CD8-positive, alpha-beta memory T cell (primary cell): ENCODE results near the gene EMID1. TPM values are rescaled to one million over a fixed set of nuclear protein-coding genes. Genes with fewer than 3 reads are reported as not detected.
A peak's percentile ranks its signal among the peaks of the same experiment; 100 is the strongest.

Source experiments
- CTCF ChIA-PET: fragments of 350-600 bp; sonication (Branson Sonifier 250); formaldehyde crosslinking; loops from one replicate; lab custom pipeline; 2021; ENCODE audit warnings: antibody characterized with exemption; lab: Charles Lee
- POLR2A ChIA-PET: fragments of 350-600 bp; sonication (Branson Sonifier 250); formaldehyde crosslinking; loops from one replicate; lab custom pipeline; 2021; ENCODE audit warnings: antibody characterized with exemption; lab: Charles Lee
- DNase-seq, 5 donors: peaks; one replicate each; pipeline versions ENCODE4 v3.0.0 to v3.0.0-alpha.2; 2020 to 2022; ENCODE audit warnings: mixed read lengths in 1 of 5
- H3K27ac ChIP-seq: one replicate; pipeline ENCODE4 v1.7.0; 2013; ENCODE audit warnings: low read depth, mild to moderate bottlenecking, low read length, moderate library complexity
- H3K27me3 ChIP-seq: 2 replicates; pipeline ENCODE4 v1.7.0; 2013; ENCODE audit warnings: low read length, mild to moderate bottlenecking; ENCODE audit not compliant: insufficient read depth, poor library complexity, severe bottlenecking
- H3K36me3 ChIP-seq: 2 replicates; pipeline ENCODE4 v1.7.0; 2013; ENCODE audit warnings: mild to moderate bottlenecking, low read length, moderate library complexity; ENCODE audit not compliant: insufficient read depth
- H3K4me1 ChIP-seq: 2 replicates; pipeline ENCODE4 v1.7.0; 2013; ENCODE audit warnings: mild to moderate bottlenecking, low read length, moderate library complexity; ENCODE audit not compliant: insufficient read depth
- H3K4me3 ChIP-seq: 2 replicates; pipeline ENCODE4 v1.7.0; 2013; ENCODE audit warnings: mild to moderate bottlenecking, low read length
- H3K9me3 ChIP-seq: 2 replicates; pipeline ENCODE4 v1.7.0; 2013; ENCODE audit warnings: mild to moderate bottlenecking, low read length
- H3K27ac Mint-ChIP-seq, 8 donors: one replicate each; pipeline ENCODE4 v1.8.0; 2020 to 2021; ENCODE audit warnings: mixed read lengths in 8 of 8, mild to moderate bottlenecking in 6 of 8, inconsistent platforms in 3 of 8, moderate library complexity in 3 of 8
- H3K27me3 Mint-ChIP-seq, 2 donors: one replicate each; pipeline ENCODE4 v1.8.0; 2020 to 2021; ENCODE audit warnings: mixed read lengths in 2 of 2, mild to moderate bottlenecking in 1 of 2, moderate library complexity in 1 of 2
- H3K36me3 Mint-ChIP-seq, 3 donors: one replicate each; pipeline ENCODE4 v1.8.0; 2020 to 2021; ENCODE audit warnings: mixed read lengths in 3 of 3, inconsistent platforms in 1 of 3, mild to moderate bottlenecking in 1 of 3
- H3K4me1 Mint-ChIP-seq, 3 donors: one replicate each; pipeline ENCODE4 v1.8.0; 2020 to 2021; ENCODE audit warnings: mixed read lengths in 3 of 3, inconsistent platforms in 1 of 3, mild to moderate bottlenecking in 1 of 3
- H3K4me3 Mint-ChIP-seq, 7 donors: one replicate each; pipeline ENCODE4 v1.8.0; 2020 to 2021; ENCODE audit warnings: mixed read lengths in 7 of 7, mild to moderate bottlenecking in 6 of 7, moderate library complexity in 4 of 7, inconsistent platforms in 2 of 7
- H3K9me3 Mint-ChIP-seq, 5 donors: one replicate each; pipeline ENCODE4 v1.8.0; 2020 to 2022; ENCODE audit warnings: mixed read lengths in 5 of 5, mild to moderate bottlenecking in 3 of 5, moderate library complexity in 2 of 5, inconsistent platforms in 1 of 5
- polyA plus RNA-seq: library from polyadenylated mRNA; unstranded; fragments of 300-500 nt; fragmentation: Illumina TruSeq; gene quantifications from one replicate; pipeline ENCODE4 v1.2.3, GENCODE V29; 2021
- total RNA-seq, 2 experiments: library from RNA; stranded (reverse); gene quantifications; one replicate each; pipeline ENCODE4 v1.2.3, GENCODE V29; 2021

Gene EMID1
- total and polyA plus RNA-seq, 3 experiments from 2014 or later: 0.31 TPM; not detected in 2

DNA sequence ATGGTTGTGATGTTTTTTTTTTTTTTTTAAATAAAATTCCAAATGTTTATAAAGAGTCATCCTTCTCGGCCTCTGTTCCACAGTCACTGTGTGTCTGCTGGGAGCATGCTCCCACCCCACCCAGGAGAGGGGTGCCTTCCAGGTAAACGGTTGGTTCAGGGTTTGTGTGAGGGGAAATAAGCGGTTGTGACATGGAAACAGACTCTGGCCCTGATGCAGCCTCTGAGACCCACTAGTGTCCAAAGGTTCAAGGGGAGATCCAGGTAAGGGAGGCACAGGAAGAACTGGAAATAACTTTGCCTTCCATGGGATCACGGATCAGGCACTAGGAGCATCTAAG, 94.7 kb downstream of the EMID1 start:
- peaks cover 2 to 5% of the 10 kb centered on the region in 2 donors for H3K27me3 Mint-ChIP-seq
- Histone ChIP-seq H3K27ac (no peak overlapping the region), H3K27me3 (peaks cover 4% of the 10 kb centered on the region), H3K9me3 (no peaks in the 10 kb centered on the region), H3K36me3 (peaks cover 43% of the 10 kb centered on the region), H3K4me1 (no peaks in the 10 kb centered on the region), H3K4me3 (no peak overlapping the region)
- no peak overlapping the region for H3K27ac Mint-ChIP-seq
- no peak for DNase-seq
- POLR2A ChIA-PET: no interaction called here
- peak overlapping the region in 1 of 7 donors; percentile 41 for H3K4me3 Mint-ChIP-seq
- H3K36me3 Mint-ChIP-seq: peaks cover 9 to 60% (median 22%) of the 10 kb centered on the region in 3 donors
- no peaks in the 10 kb centered on the region for H3K4me1 Mint-ChIP-seq
- no peaks in the 10 kb centered on the region for H3K9me3 Mint-ChIP-seq
- CTCF ChIA-PET: no interaction called here

DNA sequence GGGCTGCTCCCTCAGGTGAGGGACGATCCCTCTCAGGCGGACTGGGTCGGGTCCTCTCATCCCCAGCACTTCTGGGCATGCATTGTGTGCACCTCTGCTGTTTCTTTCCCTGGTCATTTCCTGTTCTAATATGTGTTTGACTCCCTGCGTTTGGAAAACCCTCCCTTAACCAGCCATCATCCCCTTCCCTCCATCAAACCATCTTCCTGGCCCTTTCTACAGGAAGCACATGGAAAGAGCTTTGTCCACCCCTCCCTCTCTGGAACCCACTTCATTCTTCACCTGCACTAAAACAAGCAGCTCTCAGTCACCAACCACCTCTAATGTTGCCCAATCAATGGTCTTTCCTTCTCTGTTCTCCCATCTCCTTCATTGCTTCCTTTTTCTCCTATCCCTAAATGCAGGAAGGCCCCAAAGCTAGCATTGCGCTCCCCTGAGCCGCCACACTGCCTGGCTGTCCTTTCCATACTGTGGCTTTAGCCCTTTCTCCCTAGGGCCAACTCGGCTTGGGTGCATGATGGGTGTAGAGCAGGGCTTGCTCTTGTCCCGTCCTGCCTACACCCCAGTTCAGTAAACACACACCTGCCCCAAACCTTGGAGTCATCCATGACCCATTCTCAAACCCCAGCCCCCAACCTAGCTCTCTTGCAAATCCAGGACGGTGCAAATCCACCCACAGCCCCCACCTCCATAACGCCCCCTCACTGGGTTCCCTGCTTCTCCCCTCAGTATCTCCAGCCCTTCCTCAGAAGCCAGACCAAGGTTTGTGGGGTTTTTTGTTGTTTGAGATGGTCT, 95.3 kb downstream of the EMID1 start:
- H3K4me1 ChIP-seq: no peaks in the 10 kb centered on the region
- CTCF ChIA-PET: no interaction called here
- peak overlapping the region in 5 of 8 donors; percentile 21 to 90 (median 61) for H3K27ac Mint-ChIP-seq
- H3K4me3 ChIP-seq: no peak overlapping the region
- peaks cover 37% of the 10 kb centered on the region for H3K36me3 ChIP-seq
- no peaks in the 10 kb centered on the region for H3K9me3 Mint-ChIP-seq
- peaks cover 6 to 54% (median 18%) of the 10 kb centered on the region in 3 donors for H3K36me3 Mint-ChIP-seq
- peaks cover 7% of the 10 kb centered on the region for H3K27me3 ChIP-seq
- H3K27me3 Mint-ChIP-seq: peaks cover 4 to 8% of the 10 kb centered on the region in 2 donors
- no peak overlapping the region for H3K27ac ChIP-seq
- no peak for DNase-seq
- no peak overlapping the region for H3K4me3 Mint-ChIP-seq
- peaks cover 0 to 2% (median 1%) of the 10 kb centered on the region in 3 donors for H3K4me1 Mint-ChIP-seq
- POLR2A ChIA-PET: no interaction called here
- no peaks in the 10 kb centered on the region for H3K9me3 ChIP-seq

DNA sequence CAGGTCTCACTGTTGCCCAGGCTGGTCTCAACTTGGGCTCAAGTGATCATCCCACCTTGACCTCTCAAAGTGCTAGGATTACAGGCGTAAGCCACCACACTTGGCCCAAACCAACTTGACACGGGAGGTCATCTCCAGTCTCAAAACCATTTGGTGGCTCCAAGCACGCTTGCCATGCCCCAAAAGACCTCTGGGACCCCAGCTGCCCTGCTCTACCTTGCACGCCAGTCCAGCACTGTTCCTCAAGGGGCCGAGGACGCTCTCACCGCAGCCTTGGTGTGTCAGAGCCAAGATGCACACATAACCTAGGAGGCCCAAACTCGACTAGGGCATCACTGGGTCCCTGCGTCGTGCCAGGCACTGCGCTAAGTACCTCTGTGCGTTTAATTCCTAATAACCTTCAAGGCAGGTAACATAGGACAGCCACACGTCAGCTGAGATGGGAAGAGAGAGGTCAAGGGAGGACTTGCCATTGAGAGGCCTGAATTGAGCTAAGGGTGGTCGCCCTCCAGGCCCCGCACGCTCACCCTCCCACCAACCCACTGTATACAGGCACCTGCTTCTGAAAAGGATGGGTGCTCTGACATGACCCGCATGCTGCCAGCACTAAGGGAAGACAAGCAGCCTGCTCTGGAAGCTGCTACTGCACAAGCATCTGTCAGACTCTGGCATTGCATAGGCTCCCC, 96.2 kb downstream of the EMID1 start:
- Mint-ChIP-seq H3K4me3 (peak overlapping the region in 1 of 7 donors; percentile 60), H3K27me3 (peaks cover 8 to 13% of the 10 kb centered on the region in 2 donors), H3K9me3 (no peaks in the 10 kb centered on the region), H3K36me3 (peaks cover 6 to 46% (median 18%) of the 10 kb centered on the region in 3 donors), H3K4me1 (peaks cover 0 to 7% (median 4%) of the 10 kb centered on the region in 3 donors), H3K27ac (peak overlapping the region in 3 of 8 donors; percentile 9 to 75 (median 55))
- Histone ChIP-seq H3K27ac (no peak overlapping the region), H3K9me3 (no peaks in the 10 kb centered on the region), H3K4me1 (no peaks in the 10 kb centered on the region), H3K36me3 (peaks cover 29% of the 10 kb centered on the region), H3K4me3 (no peak overlapping the region), H3K27me3 (peaks cover 8% of the 10 kb centered on the region)
- no peak for DNase-seq
- ChIA-PET POLR2A (no interaction called here), CTCF (no interaction called here)

GRCh38 chr22:29302402-29302680, 96.6 kb downstream of the EMID1 start:
- DNase-seq: no peak
- H3K27me3 ChIP-seq: peaks cover 8% of the 10 kb centered on the region
- peaks cover 2 to 9% (median 4%) of the 10 kb centered on the region in 3 donors for H3K4me1 Mint-ChIP-seq
- peaks cover 8 to 14% of the 10 kb centered on the region in 2 donors for H3K27me3 Mint-ChIP-seq
- ChIA-PET POLR2A (no interaction called here), CTCF (no interaction called here)
- peaks cover 6 to 41% (median 18%) of the 10 kb centered on the region in 3 donors for H3K36me3 Mint-ChIP-seq
- peak overlapping the region in 2 of 8 donors; percentile 9 to 75 for H3K27ac Mint-ChIP-seq
- no peak overlapping the region for H3K4me3 ChIP-seq
- no peaks in the 10 kb centered on the region for H3K4me1 ChIP-seq
- H3K27ac ChIP-seq: no peak overlapping the region
- H3K36me3 ChIP-seq: peaks cover 24% of the 10 kb centered on the region
- H3K9me3 Mint-ChIP-seq: no peaks in the 10 kb centered on the region
- H3K4me3 Mint-ChIP-seq: peak overlapping the region in 1 of 7 donors; percentile 60
- H3K9me3 ChIP-seq: no peaks in the 10 kb centered on the region

- Histone ChIP-seq H3K4me1 (no peaks in the 10 kb centered on the region), H3K27ac (no peak overlapping the region), H3K9me3 (no peaks in the 10 kb centered on the region), H3K36me3 (peaks cover 19% of the 10 kb centered on the region), H3K27me3 (peaks cover 8% of the 10 kb centered on the region), H3K4me3 (no peak overlapping the region)
- Mint-ChIP-seq H3K4me3 (no peak overlapping the region), H3K4me1 (peaks cover 4 to 12% (median 8%) of the 10 kb centered on the region in 3 donors), H3K9me3 (no peaks in the 10 kb centered on the region), H3K27ac (no peak overlapping the region), H3K27me3 (peaks cover 9 to 17% of the 10 kb centered on the region in 2 donors), H3K36me3 (peaks cover under 1 to 36% (median 13%) of the 10 kb centered on the region in 3 donors)
- ChIA-PET POLR2A (no interaction called here), CTCF (interaction anchor here (1.3 kb wide), 1 partner anchor 10 kb away, joined by 3 read pairs; no protein-coding TSS in a partner anchor)
- no peak for DNase-seq
These were observed 97.2 kb downstream of the EMID1 start for GRCh38 chr22:29302681-29303465.

- H3K4me3 ChIP-seq: peak overlapping the region; percentile 56
- ChIA-PET CTCF (no interaction called here), POLR2A (no interaction called here)
- peaks cover 8% of the 10 kb centered on the region for H3K27me3 ChIP-seq
- peaks cover 10 to 31% (median 12%) of the 10 kb centered on the region in 3 donors for H3K4me1 Mint-ChIP-seq
- H3K27ac ChIP-seq: no peak overlapping the region
- H3K9me3 Mint-ChIP-seq: no peaks in the 10 kb centered on the region
- H3K4me1 ChIP-seq: peaks cover 3% of the 10 kb centered on the region
- no peak for DNase-seq
- peaks cover 0 to 8% (median 2%) of the 10 kb centered on the region in 3 donors for H3K36me3 Mint-ChIP-seq
- no peaks in the 10 kb centered on the region for H3K36me3 ChIP-seq
- peaks cover 9 to 17% of the 10 kb centered on the region in 2 donors for H3K27me3 Mint-ChIP-seq
- H3K27ac Mint-ChIP-seq: no peak overlapping the region
- H3K4me3 Mint-ChIP-seq: peak overlapping the region; percentile 72 to 88 (median 77)
- H3K9me3 ChIP-seq: no peaks in the 10 kb centered on the region
These were observed 100.1 kb downstream of the EMID1 start for GRCh38 chr22:29305836-29306174.

DNA sequence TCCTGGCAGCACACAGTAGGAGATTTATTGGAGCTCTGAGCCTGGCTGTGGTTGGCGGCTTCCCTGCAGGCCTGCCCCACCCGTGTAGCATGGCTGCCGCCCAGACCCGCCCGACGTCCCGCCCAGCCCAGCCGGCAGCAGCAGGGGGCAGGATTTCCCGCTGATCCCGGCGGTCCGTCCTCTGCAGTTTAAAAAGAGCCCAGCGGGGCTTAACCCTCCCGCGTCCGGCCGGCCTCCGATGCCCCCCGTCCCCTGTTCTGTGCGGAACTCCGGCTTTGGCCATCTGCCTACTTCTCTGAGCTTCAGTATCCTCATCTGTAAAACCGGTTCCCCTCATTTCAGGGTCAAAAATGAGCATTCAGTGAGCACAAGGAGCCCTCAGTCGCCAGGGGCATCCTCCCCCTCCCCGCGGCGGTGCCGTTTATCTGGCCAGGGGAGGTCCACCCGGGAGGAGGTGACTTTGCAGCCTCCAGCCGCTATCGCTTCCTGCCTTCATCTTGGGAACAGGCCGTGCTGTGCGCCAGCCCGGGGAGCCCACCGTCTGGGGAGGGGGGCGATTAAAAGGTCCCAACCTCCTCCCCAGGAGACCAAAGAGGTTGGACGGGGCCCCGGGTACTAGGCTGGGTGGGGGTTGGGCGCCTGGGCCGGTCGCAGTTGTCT, 100.6 kb downstream of the EMID1 start, which contains the start of gene GAS2L1:
Gene GAS2L1, plus strand, starts transcription at position 476 of the 660 bp plus-strand sequence. CDS start 1,456 bp downstream, outside the sequence.
- Histone ChIP-seq H3K9me3 (no peaks in the 10 kb centered on the region), H3K27me3 (peaks cover 8% of the 10 kb centered on the region), H3K27ac (peak within 1 kb of the TSS; percentile 24), H3K4me1 (peaks cover 3% of the 10 kb centered on the region), H3K36me3 (no peaks in the 10 kb centered on the region), H3K4me3 (peak within 1 kb of the TSS; percentile 56)
- CTCF ChIA-PET: no interaction called here
- Mint-ChIP-seq H3K9me3 (no peaks in the 10 kb centered on the region), H3K27me3 (peaks cover 9 to 20% of the 10 kb centered on the region in 2 donors), H3K4me1 (peaks cover 10 to 35% (median 12%) of the 10 kb centered on the region in 3 donors), H3K27ac (peak within 1 kb of the TSS in 2 of 8 donors; percentile 34 to 76), H3K4me3 (peak within 1 kb of the TSS; percentile 79 to 88 (median 82)), H3K36me3 (peaks cover 0 to 3% (median 2%) of the 10 kb centered on the region in 3 donors)
- DNase-seq: peak in 4 of 5 donors; percentile 15 to 24 (median 20)
- POLR2A ChIA-PET: no interaction called here
